HepG2 (cell line): Measurements from ENCODE around the gene C1QTNF12. TPM values are rescaled to one million over a fixed set of nuclear protein-coding genes. Genes with fewer than 3 reads are reported as not detected.

Experiments used
- ARNTL ChIP-seq: sonication (generic); formaldehyde crosslinking; IDR thresholded peaks from 2 replicates; pipeline ENCODE4 v1.4.0; 2020; ENCODE audit warnings: mild to moderate bottlenecking, missing genetic modification reagents
- ESRRA ChIP-seq: sonication (generic); formaldehyde crosslinking; IDR thresholded peaks from 2 replicates; pipeline ENCODE4 v1.5.1; 2020; ENCODE audit warnings: mild to moderate bottlenecking, low read depth, missing genetic modification reagents
- FOXC1 ChIP-seq: sonication (generic); formaldehyde crosslinking; IDR thresholded peaks from 2 replicates; pipeline ENCODE4 v1.8.0; 2022; ENCODE audit warnings: mild to moderate bottlenecking, missing genetic modification reagents, borderline replicate concordance
- HNRNPLL ChIP-seq: fragments of 200-400 bp; formaldehyde crosslinking; IDR thresholded peaks from 2 replicates; pipeline ENCODE4 v1.6.1; 2017; ENCODE audit warnings: mild to moderate bottlenecking, low read depth, low read length; ENCODE audit not compliant: poor library complexity, severe bottlenecking
- HOXD1 ChIP-seq: sonication (generic); formaldehyde crosslinking; IDR thresholded peaks from 2 replicates; pipeline ENCODE4 v1.5.0; 2020; ENCODE audit warnings: missing genetic modification reagents
- KLF12 ChIP-seq: sonication (generic); formaldehyde crosslinking; IDR thresholded peaks from 2 replicates; pipeline ENCODE4 v1.4.0; 2020; ENCODE audit warnings: missing genetic modification reagents, borderline replicate concordance
- KMT2A ChIP-seq: sonication (generic); formaldehyde crosslinking; IDR thresholded peaks from 2 replicates; pipeline ENCODE4 v1.4.0; 2020; ENCODE audit warnings: missing genetic modification reagents
- NFYB ChIP-seq: sonication (generic); formaldehyde crosslinking; IDR thresholded peaks from 2 replicates; pipeline ENCODE4 v1.4.0; 2020; ENCODE audit warnings: missing genetic modification reagents
- SAFB2 ChIP-seq: sonication (generic); formaldehyde crosslinking; IDR thresholded peaks from 2 replicates; pipeline ENCODE4 v1.5.1; 2020; ENCODE audit warnings: missing genetic modification reagents, low read depth, mild to moderate bottlenecking, borderline replicate concordance
- SIN3A ChIP-seq: IDR thresholded peaks from 2 replicates; pipeline ENCODE4 v1.6.1; 2011; ENCODE audit warnings: low read depth, mild to moderate bottlenecking, control low read depth, low read length, borderline replicate concordance
- SP4 ChIP-seq: sonication (generic); formaldehyde crosslinking; IDR thresholded peaks from 2 replicates; pipeline ENCODE4 v1.8.1; 2023; ENCODE audit warnings: mild to moderate bottlenecking, missing genetic modification reagents
- ZMYM3 ChIP-seq: sonication (generic); formaldehyde crosslinking; IDR thresholded peaks from 2 replicates; pipeline ENCODE4 v1.5.1; 2020; ENCODE audit warnings: mild to moderate bottlenecking, missing genetic modification reagents
- ZNF282 ChIP-seq: fragments of 450-650 bp; IDR thresholded peaks from 2 replicates; pipeline ENCODE4 v1.6.1; 2018; ENCODE audit not compliant: partially characterized antibody
- ZNF33B ChIP-seq: sonication (generic); formaldehyde crosslinking; IDR thresholded peaks from 2 replicates; pipeline ENCODE4 v1.5.1; 2020; ENCODE audit warnings: mild to moderate bottlenecking, missing genetic modification reagents
- ZNF343 ChIP-seq: sonication (generic); formaldehyde crosslinking; IDR thresholded peaks from 2 replicates; pipeline ENCODE4 v1.4.0; 2020; ENCODE audit warnings: mild to moderate bottlenecking, missing genetic modification reagents
- ZNF558 ChIP-seq: sonication (generic); formaldehyde crosslinking; IDR thresholded peaks from 2 replicates; pipeline ENCODE4 v1.9.0; 2022; ENCODE audit warnings: mild to moderate bottlenecking, missing genetic modification reagents, borderline replicate concordance
- ZNF569 ChIP-seq: sonication (generic); formaldehyde crosslinking; IDR thresholded peaks from 2 replicates; pipeline ENCODE4 v1.5.0; 2020; ENCODE audit warnings: mild to moderate bottlenecking, missing genetic modification reagents, moderate library complexity, borderline replicate concordance
- ZNF614 ChIP-seq: IDR thresholded peaks from 2 replicates; pipeline ENCODE4 v1.6.1; 2018; ENCODE audit warnings: missing biosample characterization, missing genetic modification reagents, inconsistent platforms, borderline replicate concordance
- ZSCAN25 ChIP-seq: sonication (generic); formaldehyde crosslinking; IDR thresholded peaks from 2 replicates; pipeline ENCODE4 v1.8.0; 2022; ENCODE audit warnings: mild to moderate bottlenecking, missing genetic modification reagents
- polyA plus RNA-seq, 8 experiments: library from polyadenylated mRNA; depleted of rRNA in 3 of 8; stranded (reverse) in 7 of 8; unstranded in 1 of 8; fragments of >200 nt; fragmentation: Illumina TruSeq in 4 of 8; extraction: Trizol in 4 of 8; gene quantifications; 2 replicates each; pipeline versions ENCODE4 v1.2.1 to v1.2.3, GENCODE V29; 2011 to 2016; ENCODE audit warnings: low read depth in 4 of 8, missing spikeins in 1 of 8, mixed read lengths in 1 of 8; ENCODE audit not compliant: insufficient read depth in 1 of 8
- total RNA-seq, 5 experiments: library from RNA; depleted of rRNA; stranded (reverse); fragments of >200 nt; fragmentation: Illumina TruSeq; extraction: Trizol; gene quantifications; 2 replicates each; pipeline ENCODE4 v1.2.3, GENCODE V29; 2016; ENCODE audit warnings: low read depth in 1 of 5
- TF ChIP-seq, protein P1 (sequence below): sonication (generic); formaldehyde crosslinking; IDR thresholded peaks from 2 replicates; pipeline ENCODE4 v1.5.0; 2020; ENCODE audit warnings: missing genetic modification reagents
- TF ChIP-seq, protein P2 (sequence below): sonication (generic); formaldehyde crosslinking; IDR thresholded peaks from 2 replicates; pipeline ENCODE4 v1.4.0; 2020; ENCODE audit warnings: missing genetic modification reagents, mild to moderate bottlenecking, borderline replicate concordance
- TF ChIP-seq, protein P3 (sequence below): sonication (generic); formaldehyde crosslinking; IDR thresholded peaks from 2 replicates; pipeline ENCODE4 v1.4.0; 2020; ENCODE audit warnings: mild to moderate bottlenecking, low read depth, missing genetic modification reagents
- TF ChIP-seq, protein P4 (sequence below): IDR thresholded peaks from 2 replicates; pipeline ENCODE4 v1.6.1; 2016; ENCODE audit warnings: control low read depth
- TF ChIP-seq, protein P5 (sequence below): sonication (generic); formaldehyde crosslinking; IDR thresholded peaks from 2 replicates; pipeline ENCODE4 v1.5.1; 2020; ENCODE audit warnings: missing genetic modification reagents, mild to moderate bottlenecking, borderline replicate concordance

C1QTNF12 gene
- total and polyA plus RNA-seq, 2 of the 13 experiments (the other 11 are each of a cell fraction or from before 2014, with no cell fraction given) = 0.18 to 0.64 TPM

DNA sequence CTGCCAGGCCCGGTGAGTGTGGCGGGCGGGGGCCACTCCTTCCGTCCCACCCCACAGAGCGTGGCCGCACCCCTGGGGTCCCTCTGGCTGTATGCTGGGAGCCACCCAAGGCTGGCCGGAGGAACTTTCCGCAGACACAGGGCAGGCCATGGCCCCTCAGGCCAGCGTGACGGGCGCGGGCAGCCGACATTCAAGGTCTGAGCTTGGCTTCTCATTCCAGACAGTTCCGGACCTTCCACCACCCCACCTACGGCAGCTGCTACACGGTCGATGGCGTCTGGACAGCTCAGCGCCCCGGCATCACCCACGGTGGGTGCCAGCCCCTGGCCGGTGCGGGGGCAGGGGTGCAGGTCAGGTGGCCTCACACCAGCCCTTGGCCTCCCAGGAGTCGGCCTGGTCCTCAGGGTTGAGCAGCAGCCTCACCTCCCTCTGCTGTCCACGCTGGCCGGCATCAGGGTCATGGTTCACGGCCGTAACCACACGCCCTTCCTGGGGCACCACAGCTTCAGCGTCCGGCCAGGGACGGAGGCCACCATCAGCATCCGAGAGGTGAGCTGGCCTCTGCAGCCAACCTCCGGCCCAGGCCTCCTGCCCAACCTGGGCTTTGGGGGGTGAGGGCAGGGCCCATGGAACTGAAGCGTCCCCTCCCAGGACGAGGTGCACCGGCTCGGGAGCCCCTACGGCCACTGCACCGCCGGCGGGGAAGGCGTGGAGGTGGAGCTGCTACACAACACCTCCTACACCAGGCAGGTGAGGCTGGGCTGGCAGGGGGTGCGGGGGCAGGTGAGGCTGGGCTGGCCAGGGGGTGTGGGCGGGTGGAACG, 41.0 kb upstream of the C1QTNF12 start (continued):
- TF ChIP-seq KMT2A (no peak), SP4 (CRISPR knock-in tag) (no peak), NFYB (CRISPR knock-in tag) (no peak), KLF12 (CRISPR knock-in tag) (peak; percentile 83; the same call in 1 of the 2 replicates), ESRRA (CRISPR knock-in tag) (peak; percentile 67; the same call in 1 of the 2 replicates), ZNF33B (no peak), ZNF558 (CRISPR knock-in tag) (no peak), HNRNPLL (peak; percentile 27), FOXC1 (CRISPR knock-in tag) (peak; percentile 50; the same call in 1 of the 2 replicates), ZSCAN25 (peak; percentile 82), ZNF343 (CRISPR knock-in tag) (0 out of 2 replicates have a peak, but pooled peaks have one; percentile 74), ZNF614 (CRISPR knock-in tag) (no peak), ZNF569 (0 out of 2 replicates have a peak, but pooled peaks have one; percentile 56), ZMYM3 (CRISPR knock-in tag) (peak; percentile 98), ZNF282 (no peak), SIN3A (no peak), ARNTL (0 out of 2 replicates have a peak, but pooled peaks have one; percentile 53), SAFB2 (CRISPR knock-in tag) (no peak), HOXD1 (no peak)
- TF ChIP-seq, protein P1, sequence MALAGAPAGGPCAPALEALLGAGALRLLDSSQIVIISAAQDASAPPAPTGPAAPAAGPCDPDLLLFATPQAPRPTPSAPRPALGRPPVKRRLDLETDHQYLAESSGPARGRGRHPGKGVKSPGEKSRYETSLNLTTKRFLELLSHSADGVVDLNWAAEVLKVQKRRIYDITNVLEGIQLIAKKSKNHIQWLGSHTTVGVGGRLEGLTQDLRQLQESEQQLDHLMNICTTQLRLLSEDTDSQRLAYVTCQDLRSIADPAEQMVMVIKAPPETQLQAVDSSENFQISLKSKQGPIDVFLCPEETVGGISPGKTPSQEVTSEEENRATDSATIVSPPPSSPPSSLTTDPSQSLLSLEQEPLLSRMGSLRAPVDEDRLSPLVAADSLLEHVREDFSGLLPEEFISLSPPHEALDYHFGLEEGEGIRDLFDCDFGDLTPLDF = no peak
- TF ChIP-seq, protein P2, sequence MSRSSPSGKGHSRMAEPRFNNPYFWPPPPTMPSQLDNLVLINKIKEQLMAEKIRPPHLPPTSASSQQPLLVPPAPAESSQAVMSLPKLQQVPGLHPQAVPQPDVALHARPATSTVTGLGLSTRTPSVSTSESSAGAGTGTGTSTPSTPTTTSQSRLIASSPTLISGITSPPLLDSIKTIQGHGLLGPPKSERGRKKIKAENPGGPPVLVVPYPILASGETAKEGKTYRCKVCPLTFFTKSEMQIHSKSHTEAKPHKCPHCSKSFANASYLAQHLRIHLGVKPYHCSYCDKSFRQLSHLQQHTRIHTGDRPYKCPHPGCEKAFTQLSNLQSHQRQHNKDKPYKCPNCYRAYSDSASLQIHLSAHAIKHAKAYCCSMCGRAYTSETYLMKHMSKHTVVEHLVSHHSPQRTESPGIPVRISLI (CRISPR knock-in tag) = no peak
- TF ChIP-seq, protein P3, sequence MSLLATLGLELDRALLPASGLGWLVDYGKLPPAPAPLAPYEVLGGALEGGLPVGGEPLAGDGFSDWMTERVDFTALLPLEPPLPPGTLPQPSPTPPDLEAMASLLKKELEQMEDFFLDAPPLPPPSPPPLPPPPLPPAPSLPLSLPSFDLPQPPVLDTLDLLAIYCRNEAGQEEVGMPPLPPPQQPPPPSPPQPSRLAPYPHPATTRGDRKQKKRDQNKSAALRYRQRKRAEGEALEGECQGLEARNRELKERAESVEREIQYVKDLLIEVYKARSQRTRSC (CRISPR knock-in tag) = 0 out of 2 replicates have a peak, but pooled peaks have one; percentile 57
- TF ChIP-seq, protein P4, sequence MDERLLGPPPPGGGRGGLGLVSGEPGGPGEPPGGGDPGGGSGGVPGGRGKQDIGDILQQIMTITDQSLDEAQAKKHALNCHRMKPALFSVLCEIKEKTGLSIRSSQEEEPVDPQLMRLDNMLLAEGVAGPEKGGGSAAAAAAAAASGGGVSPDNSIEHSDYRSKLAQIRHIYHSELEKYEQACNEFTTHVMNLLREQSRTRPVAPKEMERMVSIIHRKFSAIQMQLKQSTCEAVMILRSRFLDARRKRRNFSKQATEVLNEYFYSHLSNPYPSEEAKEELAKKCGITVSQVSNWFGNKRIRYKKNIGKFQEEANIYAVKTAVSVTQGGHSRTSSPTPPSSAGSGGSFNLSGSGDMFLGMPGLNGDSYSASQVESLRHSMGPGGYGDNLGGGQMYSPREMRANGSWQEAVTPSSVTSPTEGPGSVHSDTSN = no peak
- TF ChIP-seq, protein P5, sequence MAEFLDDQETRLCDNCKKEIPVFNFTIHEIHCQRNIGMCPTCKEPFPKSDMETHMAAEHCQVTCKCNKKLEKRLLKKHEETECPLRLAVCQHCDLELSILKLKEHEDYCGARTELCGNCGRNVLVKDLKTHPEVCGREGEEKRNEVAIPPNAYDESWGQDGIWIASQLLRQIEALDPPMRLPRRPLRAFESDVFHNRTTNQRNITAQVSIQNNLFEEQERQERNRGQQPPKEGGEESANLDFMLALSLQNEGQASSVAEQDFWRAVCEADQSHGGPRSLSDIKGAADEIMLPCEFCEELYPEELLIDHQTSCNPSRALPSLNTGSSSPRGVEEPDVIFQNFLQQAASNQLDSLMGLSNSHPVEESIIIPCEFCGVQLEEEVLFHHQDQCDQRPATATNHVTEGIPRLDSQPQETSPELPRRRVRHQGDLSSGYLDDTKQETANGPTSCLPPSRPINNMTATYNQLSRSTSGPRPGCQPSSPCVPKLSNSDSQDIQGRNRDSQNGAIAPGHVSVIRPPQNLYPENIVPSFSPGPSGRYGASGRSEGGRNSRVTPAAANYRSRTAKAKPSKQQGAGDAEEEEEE (CRISPR knock-in tag) = no peak
